ENCODE results near the gene PTPRN2.
"Not testable (repeated sequence)": the region's sequence is repeated elsewhere in the genome, so short reads cannot be mapped to it uniquely, and the experiment has no call there.

PTPRN2 gene

GRCh38 chr7:158550394-158550700, 37.3 kb downstream of the PTPRN2 start:
- no peak for DNase-seq

DNA sequence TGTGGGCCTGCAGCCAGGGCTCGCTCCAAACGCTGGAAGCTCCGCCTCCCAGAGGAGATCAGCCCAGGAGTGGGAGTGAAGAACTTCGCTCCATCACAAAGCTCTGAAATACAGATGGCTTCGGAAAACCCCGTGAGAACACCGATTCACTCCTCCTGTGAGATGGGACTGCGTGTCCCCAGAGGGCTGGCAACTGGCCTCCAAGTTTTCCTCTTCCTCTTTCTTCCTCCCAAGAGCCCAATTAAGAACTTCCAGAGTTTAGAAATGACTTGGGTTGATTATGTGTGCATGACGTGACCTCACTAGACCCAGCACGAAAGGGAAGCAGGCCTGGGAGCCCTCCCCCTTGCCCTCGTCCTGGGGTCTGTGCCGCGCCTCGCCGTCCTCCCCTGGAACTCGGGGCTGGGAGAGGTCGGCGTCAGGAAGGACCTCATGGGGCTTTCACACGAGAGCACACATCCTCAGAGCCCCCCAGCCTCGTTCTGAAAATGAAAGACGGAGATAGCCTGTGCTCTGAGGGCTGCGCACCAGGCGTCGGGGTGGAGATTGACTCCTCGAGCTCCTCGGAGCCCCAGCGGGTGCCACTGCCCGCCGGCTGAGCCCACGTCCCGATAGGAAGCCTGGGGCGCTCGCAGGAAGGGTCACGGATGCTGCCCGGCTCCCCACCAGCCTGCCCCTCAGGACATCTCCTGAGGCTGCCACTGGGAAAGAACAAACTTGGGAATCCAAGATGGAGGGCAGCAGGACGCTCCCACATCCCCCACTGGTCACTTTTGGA, 37.8 kb downstream of the PTPRN2 start:
- DNase-seq, result no peak

- no peak for DNase-seq
Observed at GRCh38 chr7:158549176-158549615, 38.4 kb downstream of the PTPRN2 start.

- DNase-seq, result no peak
Observed at GRCh38 chr7:158548726-158549125, 38.9 kb downstream of the PTPRN2 start.

- no peak for DNase-seq
Observed at GRCh38 chr7:158547817-158548216, 39.8 kb downstream of the PTPRN2 start.

GRCh38 chr7:158546626-158547025, 41.0 kb downstream of the PTPRN2 start:
- DNase-seq, result no peak

DNA sequence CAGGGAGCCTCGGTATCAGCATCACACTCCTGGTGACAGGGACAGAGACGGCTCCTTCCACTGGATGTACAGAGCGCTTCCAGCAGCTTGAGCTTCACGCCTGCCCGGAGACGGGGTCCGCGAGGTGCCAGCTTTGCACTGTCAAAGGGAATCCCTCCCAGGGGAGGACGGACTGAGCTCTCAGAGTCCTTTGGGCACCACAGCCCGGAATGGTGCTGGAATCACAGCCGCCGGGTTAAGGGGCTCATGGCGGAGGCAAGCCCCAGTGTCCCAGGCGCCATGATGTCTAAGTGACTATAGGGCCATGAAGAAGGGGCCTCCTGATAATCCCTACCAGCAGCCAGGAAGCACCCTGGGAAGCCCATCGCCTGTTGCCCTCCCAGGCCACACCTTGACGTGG, 41.4 kb downstream of the PTPRN2 start:
- DNase-seq, result no peak

DNA sequence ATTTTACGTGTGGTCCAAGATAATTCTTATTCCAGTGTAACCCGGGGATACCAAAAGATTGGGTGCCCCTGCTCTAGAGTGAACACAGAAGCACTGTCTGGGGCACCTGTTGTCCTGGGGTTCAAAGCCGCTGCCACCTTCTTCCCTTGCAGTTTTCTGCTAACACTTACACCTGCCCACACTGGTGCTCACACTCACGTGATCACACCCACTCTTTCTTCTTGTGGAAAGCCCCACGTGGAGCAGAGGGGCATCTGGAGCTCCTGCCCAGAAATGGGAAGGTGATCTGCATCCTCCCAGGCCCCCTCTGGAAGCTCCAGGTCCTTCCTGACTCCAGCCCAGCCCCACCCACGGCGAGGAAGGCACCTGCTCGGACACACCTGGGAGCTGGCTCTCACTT, 42.9 kb downstream of the PTPRN2 start:
- no peak for DNase-seq

- DNase-seq, result no peak
Observed at GRCh38 chr7:158543840-158544239, 43.8 kb downstream of the PTPRN2 start.

DNA sequence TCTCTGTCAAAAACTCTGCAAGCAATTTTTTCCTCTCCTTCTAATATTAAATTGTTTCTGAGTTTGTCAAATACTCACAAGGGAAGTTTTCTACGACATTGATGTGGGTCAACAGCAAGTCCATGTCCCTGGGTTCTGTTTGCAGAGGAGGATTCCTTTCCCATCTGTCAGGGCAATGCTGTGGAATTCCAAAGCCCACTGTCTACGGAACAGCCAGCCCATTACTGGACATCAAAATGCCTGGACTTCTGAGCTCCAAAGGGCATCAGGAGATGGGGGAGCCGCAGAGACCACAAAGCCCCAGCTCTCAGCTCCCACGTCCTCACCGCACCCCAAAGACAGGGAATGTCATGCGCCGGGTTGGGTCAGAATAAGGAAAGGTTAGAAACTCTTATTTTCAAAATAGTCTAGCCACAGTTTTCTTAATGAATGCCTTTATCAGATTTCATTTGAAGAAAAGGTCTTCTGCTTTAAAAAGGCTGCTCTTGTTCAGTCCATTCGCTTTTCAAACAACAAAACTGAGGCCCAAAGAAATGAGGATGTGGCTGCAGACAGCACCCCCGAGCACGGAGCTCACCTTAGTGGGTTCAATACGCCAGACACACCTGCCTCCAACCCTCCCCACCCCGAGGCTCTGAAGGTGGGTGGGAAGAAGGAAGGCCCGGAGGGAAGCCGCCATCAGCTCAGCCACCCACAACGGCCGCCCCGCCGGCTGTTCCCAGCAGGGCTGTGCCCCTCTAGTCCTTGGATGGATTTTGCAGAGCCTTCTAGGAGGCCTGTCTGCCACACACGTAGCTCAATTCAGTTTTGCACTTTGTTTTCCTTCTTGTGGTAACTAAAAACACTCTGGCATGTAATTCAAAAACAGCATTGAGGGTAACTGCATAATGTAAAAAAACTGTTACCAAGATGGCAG, 44.7 kb downstream of the PTPRN2 start:
- DNase-seq, result no peak

DNA sequence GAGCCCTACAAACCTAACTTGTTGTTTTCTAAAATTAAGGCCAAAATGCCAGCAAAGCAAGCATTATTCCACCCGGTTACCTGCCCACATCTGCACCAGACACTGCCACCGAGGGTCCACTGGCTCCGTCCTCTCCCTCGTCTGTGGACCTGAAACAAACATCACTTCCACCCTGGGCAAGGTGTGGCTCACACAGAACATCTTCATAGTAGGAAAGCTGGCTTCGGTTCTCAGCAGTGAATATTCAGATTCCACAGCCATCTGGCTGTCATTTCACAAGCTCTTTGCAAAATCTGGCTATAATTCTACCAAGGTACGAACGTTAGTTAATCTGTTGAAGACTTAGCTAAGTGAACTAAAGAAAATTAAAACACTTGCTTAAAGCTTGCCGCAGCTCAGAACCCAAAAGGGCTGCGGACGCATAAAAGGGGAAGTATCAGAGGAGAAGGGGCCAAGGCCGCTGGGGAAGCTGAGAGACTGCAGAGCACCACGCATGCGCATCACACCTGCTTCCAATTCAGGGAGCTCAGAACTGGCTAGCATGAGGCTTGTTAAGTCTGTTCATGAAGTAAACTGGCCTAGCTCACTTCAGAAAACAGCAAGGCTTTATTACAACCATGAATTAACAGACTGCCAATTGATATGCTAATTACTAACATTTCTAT, 46.1 kb downstream of the PTPRN2 start:
- DNase-seq, result no peak

GRCh38 chr7:158539711-158540146, 47.9 kb downstream of the PTPRN2 start:
- DNase-seq, result no peak

GRCh38 chr7:158538156-158538946, 49.3 kb downstream of the PTPRN2 start:
- DNase-seq, result no peak

DNA sequence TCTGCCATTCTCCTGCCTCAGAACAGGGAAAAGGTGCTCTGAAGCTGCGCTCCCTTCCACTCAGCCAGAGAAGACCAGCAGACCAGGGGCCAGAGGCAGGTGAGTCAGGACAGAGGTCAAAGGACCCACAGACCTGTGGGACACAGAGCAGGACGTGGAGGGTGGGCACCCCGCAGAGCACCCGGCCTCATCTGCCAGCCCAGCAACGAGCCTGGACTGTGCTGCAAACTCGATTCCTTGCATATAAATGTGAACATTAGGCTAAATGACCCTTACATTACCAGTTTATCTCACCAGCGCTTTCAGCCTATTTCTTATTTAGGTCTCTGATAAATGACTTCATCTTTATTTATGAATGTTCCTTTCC, 50.1 kb downstream of the PTPRN2 start:
- no peak for DNase-seq

- DNase-seq, result no peak
Observed at GRCh38 chr7:158536871-158537515, 50.6 kb downstream of the PTPRN2 start.

- DNase-seq, result no peak
Observed at GRCh38 chr7:158535079-158535478, 52.5 kb downstream of the PTPRN2 start.

DNA sequence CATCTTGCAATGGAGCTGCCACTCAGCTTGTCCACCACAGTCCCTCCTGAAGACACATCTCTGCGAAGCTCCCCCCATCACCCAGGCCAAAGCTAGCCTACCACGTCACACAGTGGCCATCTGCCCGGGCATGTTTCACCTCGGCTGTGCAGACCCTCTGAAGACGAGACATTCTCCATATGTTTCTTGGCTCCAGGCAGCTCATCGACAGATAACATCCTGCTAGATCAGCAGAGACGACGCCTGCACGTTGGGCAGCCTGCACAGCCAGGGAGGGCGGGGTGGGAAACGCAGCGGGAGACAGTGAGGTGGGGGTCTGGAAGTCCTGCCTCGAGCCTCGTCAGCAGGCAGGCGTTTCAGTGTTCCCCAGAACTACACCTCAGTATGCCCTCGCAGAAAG, 53.0 kb downstream of the PTPRN2 start:
- DNase-seq, result no peak

GRCh38 chr7:158534134-158534515, 53.5 kb downstream of the PTPRN2 start:
- not testable (repeated sequence) for DNase-seq

DNA sequence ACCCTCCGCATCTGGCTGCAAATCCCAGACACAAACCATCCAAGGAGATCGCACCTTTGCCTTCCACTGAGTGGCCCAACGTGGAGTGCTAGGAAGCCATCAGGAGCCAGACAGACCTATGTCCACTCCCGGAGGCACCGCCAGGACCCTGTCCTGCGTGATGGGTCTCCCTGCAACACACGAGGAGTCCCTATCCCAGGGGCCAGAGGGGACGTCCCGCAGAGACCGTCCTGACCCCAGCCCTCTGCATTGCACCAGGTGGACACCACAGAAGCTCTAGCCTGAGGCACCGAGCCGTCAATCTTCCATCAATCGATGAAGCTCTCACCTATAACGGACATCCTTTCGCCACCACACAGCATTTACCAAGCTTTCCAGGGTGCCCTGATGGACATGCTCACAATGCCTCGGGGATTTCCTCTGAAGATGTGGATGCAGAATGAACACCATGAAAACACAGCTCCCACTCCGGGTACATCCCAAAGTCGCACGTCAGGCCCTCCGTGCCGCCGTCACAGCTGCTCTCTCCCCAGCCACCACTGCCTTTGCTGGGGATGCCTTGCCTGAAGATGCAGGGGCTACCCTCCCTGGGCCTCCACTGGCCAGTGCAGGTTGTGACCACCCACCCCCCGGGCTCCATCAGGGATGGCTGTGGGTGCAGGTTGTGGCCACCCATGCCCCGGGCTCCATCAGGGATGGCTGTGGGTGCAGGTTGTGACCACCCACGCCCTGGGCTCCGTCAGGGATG, 54.1 kb downstream of the PTPRN2 start:
- no peak for DNase-seq

DNA sequence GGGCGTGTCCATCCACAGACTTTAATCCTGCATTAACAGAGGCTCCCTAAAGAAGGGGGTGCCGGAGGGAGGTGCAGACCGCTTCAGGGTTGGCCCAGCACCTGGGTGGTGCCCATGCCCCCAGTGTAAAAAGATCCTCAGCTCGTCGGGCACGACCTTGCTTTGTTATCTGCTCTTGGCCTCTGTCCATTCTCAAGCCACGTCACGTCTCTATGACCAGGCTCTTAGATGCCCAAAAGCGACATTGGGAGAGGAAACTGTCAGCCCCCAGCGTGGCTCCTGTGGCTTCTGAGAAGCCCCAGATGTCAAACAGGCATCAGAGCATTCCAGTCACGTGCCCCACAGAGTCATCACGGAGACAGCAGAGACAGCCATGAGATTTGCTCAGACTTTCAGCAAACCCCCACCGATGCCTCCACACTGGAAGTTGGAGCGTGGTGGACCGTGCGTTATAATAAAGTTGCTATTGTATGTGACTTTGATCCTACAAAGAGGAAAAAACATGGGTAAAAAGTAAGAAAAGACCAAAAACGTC, 55.5 kb downstream of the PTPRN2 start:
- no peak for DNase-seq

DNA sequence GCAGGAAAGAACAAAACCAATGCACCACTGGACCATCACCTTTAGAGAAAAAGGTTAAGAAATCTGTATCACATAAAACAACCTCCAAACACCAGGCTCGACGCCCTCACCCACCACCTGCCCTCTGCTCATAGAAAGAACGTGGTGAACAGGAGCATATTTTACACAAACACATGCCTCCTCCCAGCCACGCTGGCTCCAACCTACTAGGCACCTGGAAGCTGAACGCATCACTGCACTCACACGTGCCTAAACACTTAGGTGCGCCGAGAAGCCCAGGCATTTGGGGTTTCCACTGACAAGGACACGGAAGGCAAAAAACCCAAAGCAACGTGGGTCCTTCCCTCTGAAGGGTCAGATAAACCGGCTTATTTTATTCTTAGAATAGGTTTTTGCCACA, 56.0 kb downstream of the PTPRN2 start:
- DNase-seq, result no peak
